Breast epithelium (tissue), 3 donors: ENCODE measurements around the gene UBL4B.

Experiments
- POLR2A ChIP-seq: fragments of 450-650 bp; IDR thresholded peaks from one replicate; pipeline ENCODE4 v1.6.1; 2016; ENCODE audit warnings: antibody characterized with exemption, mild to moderate bottlenecking, moderate library complexity
- POLR2AphosphoS5 ChIP-seq, 3 donors: sonication (generic); formaldehyde crosslinking; IDR thresholded peaks; one replicate each; pipeline ENCODE4 v1.6.1; 2017; ENCODE audit warnings: antibody characterized with exemption in 3 of 3
- TF ChIP-seq, protein P1 (sequence below), 3 donors: fragments of 450-650 bp; IDR thresholded peaks; one replicate each; pipeline ENCODE4 v1.5.1; 2016 to 2017; ENCODE audit warnings: antibody characterized with exemption in 3 of 3, mild to moderate bottlenecking in 3 of 3, moderate library complexity in 3 of 3

DNA sequence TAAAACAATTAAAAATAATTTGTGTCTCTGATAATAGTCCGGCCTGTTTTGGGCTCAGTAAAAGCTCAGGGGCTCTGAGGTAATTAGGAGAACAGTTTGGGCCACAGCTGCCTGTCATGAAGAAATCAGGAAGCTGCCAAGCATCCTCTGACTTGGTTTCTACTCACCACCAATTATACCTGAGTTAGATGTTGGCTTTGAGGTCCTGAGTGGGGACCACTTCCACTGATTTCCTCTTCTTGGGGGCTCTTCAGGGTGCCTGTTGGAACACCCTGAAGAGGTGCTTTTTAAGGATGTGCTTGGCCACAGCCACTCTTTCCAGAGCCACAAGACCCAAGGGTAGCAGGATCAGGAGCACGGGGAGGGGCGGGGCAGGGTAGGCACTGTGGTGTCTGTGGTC lies 48.9 kb downstream of the UBL4B start:
- TF ChIP-seq, protein P1, sequence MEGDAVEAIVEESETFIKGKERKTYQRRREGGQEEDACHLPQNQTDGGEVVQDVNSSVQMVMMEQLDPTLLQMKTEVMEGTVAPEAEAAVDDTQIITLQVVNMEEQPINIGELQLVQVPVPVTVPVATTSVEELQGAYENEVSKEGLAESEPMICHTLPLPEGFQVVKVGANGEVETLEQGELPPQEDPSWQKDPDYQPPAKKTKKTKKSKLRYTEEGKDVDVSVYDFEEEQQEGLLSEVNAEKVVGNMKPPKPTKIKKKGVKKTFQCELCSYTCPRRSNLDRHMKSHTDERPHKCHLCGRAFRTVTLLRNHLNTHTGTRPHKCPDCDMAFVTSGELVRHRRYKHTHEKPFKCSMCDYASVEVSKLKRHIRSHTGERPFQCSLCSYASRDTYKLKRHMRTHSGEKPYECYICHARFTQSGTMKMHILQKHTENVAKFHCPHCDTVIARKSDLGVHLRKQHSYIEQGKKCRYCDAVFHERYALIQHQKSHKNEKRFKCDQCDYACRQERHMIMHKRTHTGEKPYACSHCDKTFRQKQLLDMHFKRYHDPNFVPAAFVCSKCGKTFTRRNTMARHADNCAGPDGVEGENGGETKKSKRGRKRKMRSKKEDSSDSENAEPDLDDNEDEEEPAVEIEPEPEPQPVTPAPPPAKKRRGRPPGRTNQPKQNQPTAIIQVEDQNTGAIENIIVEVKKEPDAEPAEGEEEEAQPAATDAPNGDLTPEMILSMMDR (IDR thresholded peaks at IDR 0.05), result no peak
- TF ChIP-seq POLR2A (no peak), POLR2AphosphoS5 (IDR thresholded peaks at IDR 0.05) (no peak)
